GM19372 (cell line): ENCODE data around the gene PLXNB2.

Experiments used
- ATAC-seq: cut with Tn5 transposase; IDR thresholded peaks from one replicate; pipeline ENCODE4 v1.9.1; 2021; ENCODE audit warnings: mild to moderate bottlenecking, low read depth, moderate library complexity; ENCODE audit not compliant: unreplicated experiment

Gene PLXNB2

GRCh38 chr22:50268655-50269113 is 38.8 kb downstream of the PLXNB2 start:
- ATAC-seq: no peak

- no peak for ATAC-seq
These were observed 39.7 kb downstream of the PLXNB2 start for GRCh38 chr22:50267591-50268390.

- no peak for ATAC-seq
These were observed 40.5 kb downstream of the PLXNB2 start for GRCh38 chr22:50266994-50267393.

DNA sequence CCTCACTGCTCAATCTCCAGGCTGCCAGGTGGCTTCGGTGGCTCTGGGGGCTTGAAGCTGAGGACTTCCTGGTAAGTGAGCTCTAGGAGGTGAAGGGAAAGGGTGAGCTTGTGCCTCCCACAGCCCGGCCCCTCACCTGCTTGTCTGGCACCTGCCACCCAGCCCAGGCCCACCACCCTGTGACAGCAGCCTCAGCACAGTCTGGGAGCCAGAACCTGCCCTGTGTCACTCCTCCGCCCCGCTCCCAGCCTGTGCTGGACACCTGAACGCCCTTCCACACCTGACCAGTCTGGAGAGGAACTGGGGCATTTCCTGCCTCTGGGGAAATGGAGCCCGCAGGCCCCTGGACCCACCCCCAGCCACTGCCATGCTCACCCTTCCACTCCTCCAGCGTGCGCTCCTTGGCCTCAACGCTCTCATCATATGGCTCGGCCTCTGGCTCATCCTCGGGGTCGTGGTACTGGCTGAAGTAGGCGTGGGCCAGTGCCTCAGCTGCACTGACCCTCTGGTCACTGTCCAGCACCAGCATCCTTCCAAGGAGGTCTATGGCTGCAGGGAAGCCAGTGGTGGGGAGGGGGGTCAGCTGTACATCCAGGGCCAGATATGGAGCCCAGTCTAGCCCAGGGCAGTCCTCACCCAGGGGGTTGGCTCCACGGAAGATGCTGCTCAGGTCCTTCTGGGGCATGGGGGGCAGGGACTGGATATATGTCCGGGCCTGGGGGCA is 42.3 kb downstream of the PLXNB2 start:
- no peak for ATAC-seq

- no peak for ATAC-seq
These were observed 43.2 kb downstream of the PLXNB2 start for GRCh38 chr22:50264104-50264745.

DNA sequence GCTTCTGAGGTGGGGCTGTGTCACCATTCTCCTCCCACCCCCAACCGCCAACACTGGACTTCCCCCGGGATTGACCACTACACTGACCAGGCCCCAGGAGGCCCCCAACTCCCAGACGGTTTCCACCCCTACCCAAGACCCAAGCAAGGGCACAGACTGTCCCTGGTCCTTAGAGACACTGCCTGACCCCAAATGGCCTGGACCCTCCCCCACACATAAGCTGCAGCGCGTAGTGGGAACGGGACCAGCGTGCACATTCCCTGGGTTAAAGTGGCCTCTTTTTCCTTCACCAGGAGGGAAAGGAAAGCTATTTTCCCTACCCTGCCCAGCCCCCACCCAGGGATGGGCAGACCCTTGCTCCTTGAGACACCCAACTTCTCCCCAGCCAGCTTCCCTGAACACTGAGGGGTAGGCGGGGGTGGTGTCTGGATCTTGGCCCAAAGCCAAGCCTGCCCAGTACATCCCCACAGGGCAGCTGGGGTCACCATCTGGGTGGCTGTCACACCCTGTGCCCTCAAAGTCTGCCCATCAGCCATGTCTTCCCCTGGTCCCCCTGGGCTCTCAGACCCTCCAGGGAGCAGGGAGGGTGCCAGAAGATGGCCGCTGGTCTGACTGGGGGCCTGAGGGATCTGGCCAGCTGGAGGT is 44.4 kb downstream of the PLXNB2 start:
- ATAC-seq: no peak

DNA sequence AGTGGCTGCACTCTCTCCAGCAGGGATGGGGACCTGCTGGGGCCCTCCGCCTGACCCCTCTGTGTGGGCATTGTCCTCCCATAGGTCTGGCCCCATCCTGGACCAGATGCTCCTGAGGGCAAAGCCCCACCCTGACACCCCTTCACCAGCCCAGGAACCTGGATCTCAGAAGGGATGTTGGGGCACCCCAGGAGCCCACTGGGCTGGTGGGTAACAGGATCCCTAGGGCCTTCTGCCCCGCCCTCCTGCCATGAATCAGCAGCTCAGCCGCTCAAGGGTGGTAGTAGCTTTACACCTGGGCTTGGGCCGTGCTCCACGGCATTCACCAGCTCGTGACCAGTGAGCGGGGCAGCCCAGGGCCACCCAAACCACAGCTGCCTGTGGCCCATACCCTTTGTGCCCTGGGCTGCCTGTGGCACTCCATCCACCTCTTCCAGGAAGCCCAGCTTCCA is 45.0 kb downstream of the PLXNB2 start:
- ATAC-seq: no peak

DNA sequence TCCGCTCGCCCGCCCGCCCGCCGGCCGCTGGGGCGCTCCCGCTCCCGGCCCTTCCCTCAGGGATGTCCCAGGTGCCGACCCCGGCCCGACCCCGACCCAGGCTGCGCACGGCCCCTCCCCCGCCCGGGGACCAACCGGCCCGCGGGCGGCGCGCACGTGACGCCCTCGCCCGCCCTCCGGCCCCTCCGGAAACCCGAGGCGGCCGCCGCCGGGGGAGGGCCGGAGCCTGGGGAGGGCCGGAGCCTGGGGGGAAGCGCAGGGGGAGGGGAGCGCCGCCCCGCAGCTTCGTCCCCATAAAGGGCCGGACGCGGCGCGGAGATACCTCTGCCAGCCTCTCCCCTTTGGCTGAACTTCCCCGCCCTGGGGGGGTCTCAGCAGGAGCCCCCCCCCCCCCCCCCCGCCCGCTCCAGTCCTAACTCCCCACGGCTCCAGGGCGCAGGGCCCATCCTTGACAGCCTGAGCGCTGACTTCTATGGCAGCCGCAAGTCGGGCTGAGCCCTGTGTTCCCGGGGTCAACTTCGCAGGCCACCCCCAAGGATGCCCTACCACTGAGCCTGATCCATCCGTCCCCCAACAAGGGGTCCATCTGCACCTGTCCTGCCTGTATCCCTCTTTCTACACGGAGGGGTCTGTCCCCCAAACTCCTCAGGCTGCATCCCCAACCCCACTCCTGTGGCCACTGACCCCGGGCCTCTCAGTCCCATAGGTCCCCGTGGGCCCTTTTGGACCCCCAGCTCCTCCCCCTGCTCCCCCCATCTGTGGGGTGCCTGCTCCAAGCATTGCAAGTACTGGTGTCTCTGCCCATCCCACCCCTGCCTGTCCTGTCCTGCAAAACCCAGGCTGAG is 45.6 kb downstream of the PLXNB2 start, which contains the start of gene MAPK12:
TSS of gene MAPK12 (minus strand) at position 69 of the 845 bp plus-strand sequence. CDS start 174 bp downstream, outside the sequence.
- no peak for ATAC-seq

- no peak for ATAC-seq
These were observed 46.4 kb downstream of the PLXNB2 start for GRCh38 chr22:50260801-50261614.

- ATAC-seq: no peak
These were observed 47.0 kb downstream of the PLXNB2 start for GRCh38 chr22:50260434-50260800.

DNA sequence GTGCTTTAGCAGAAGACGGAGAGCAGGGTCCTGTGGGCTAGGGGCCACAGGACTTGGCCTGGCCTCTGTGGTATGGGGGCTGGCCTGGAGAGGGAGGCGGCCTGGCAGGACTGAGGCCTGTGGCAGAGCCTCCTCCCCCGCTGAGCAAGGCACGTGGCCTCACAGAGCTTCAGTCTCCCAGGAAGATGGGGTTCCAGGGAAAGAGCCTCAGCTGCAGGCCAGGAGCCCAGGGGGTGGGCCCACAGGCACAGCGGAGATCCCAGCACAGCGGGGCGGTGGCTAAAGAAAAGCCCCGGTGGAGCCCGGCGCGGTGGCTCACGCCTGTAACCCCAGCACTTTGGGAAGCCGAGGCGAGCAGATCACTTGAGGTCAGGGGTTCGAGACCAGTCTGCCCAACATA is 48.1 kb downstream of the PLXNB2 start:
- ATAC-seq: no peak

GRCh38 chr22:50258361-50259292 is 48.8 kb downstream of the PLXNB2 start:
- ATAC-seq: no peak

GRCh38 chr22:50257451-50258360 is 49.7 kb downstream of the PLXNB2 start:
- ATAC-seq: no peak

DNA sequence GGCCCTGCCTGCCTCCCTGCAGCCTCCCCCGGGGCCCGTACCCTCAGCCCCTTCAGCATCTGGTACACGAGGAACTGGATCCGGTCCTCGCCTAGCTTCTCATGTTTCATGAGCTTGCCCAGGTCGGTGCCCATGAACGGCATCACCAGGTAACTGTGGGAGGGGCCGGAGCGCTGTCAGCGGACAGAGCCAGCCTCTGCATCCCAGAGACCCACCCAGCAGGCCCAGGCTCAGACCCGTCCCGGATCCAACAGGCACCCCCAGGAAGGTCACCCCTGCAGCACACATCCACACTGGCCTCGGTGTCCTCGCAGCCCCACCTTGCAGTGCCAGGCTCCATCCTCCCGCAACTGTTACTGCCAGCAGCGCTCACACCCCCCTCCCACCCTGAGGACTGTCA is 50.4 kb downstream of the PLXNB2 start:
- no peak for ATAC-seq

DNA sequence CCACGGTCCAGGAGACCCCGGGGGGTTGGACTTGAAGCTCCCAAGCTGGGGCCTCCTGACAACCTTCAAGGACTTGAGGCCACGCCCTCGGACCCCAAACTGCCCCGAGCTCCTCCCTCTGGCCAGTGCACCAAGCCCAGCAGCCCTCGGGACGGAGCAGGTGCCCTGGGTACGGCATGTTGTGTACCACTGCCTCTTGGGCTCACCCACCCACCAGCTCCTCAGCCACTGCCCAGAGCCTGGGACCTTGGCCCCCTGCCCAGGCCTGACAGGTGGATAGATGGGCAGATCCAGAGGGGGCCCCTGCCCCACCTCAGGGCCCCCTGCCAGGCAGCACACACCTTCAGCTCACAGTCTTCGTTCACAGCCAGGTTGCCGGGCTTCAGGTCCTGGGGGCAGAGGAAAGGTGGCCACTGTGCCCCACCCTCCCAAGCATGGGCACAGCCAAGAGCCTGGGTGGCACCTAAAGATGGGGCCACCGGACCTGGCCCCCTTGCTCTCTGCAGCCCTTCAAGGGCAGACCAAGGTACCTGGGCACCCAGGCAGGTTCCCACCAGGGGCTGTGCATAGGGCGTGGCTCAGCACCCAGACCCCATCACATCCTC is 51.1 kb downstream of the PLXNB2 start:
- no peak for ATAC-seq

- no peak for ATAC-seq
These were observed 51.8 kb downstream of the PLXNB2 start for GRCh38 chr22:50255607-50256006.
